ENCODE data around the gene ACOXL.

The ACOXL gene

GRCh38 chr2:110978148-110978547 lies 245.8 kb downstream of the ACOXL start:
- H3K4me3 ChIP-seq (ENCODE audit: low read depth, low read length), result no peak overlapping the region
- no peak for DNase-seq (ENCODE audit: low read depth)
- TF ChIP-seq CTCF (conservative IDR thresholded peaks at IDR 0.05; ENCODE audit: low read depth, low read length), result no peak

DNA sequence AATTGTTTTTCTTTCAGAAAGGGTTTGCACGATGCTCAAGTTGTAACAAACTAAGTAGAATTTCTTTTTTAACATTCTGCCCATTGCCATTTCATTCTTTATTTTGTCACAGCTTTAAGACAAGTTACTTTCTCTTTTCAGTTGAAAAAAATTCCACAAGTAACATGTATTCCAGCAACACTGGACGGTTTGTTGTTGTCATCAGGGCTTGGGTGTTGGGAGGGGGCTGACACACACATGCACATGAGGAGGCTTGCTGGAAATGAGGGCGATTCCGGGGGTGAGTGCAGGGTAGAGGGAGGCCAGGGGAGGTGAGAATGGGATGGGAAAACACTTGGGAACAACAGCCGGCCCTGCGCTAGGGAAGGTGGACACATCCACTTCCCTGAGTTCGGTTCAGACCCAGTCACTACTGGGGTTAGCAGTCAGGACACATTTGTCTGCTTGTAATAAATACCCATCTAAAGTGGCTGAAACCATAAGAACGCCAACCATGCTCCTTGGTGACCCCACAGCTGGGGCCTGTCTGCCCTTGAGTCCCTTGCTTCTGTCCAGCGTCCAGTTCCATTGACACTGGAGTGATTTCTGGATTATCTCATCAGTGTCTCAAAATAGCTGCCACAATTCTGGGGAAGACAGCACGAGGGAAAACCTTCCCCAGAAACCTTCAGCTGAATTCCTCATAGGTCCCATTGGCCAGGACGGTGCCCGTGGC lies 246.5 kb downstream of the ACOXL start:
- no peak for DNase-seq (ENCODE audit: low read depth)
- no peak overlapping the region for H3K4me3 ChIP-seq (ENCODE audit: low read depth, low read length)

DNA sequence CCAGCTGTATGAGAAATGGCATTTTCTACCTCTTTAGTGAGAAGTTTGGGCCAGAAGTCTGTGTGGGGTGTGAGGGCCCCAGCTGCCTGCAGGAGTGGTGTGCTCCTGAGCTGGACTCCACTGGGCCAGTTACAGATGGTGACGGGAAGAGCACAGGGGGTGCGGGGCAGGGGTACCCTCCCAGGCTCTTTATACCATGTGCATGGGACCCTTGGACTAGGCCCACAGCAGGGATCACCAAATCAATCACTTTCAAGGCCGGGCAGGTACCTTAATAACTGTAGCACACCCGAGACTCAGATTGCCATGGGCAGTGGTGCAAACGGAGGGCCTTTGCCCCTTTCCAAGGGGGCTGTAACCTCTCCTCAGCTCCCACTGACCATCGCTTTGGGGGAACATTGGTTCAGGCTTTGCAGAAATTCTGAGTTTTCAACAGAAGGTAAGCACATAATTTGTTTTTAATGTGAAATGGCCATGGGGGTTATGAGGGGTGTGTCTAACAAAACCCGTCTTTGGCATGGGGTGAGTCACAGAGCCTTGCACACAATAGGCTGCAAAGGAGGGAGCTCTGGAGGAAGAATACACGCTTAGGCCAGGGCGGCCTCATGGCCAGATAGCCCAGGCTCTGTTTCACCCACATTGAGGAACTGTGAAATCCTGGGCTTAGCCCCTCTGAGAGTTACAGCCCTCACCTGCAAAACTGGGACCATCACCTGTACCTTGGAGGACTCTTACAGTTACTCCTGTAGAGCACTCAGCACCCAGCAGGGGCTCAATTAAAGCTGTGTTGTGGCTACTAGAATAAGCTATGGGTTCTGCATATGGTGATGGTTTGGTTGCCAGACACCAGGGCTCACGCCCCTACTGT lies 247.3 kb downstream of the ACOXL start:
- no peak for DNase-seq (ENCODE audit: low read depth)
- no peak overlapping the region for H3K4me3 ChIP-seq (ENCODE audit: low read depth, low read length)
- no peak for TF ChIP-seq CTCF (conservative IDR thresholded peaks at IDR 0.05; ENCODE audit: low read depth, low read length)

More for the DNA sequence above, 246.5 kb downstream of the ACOXL start:
- TF ChIP-seq CTCF (conservative IDR thresholded peaks at IDR 0.05; ENCODE audit: low read depth, low read length), result no peak

- TF ChIP-seq CTCF (conservative IDR thresholded peaks at IDR 0.05; ENCODE audit: low read depth, low read length), result no peak
- H3K4me3 ChIP-seq (ENCODE audit: low read depth, low read length), result no peak overlapping the region
- no peak for DNase-seq (ENCODE audit: low read depth)
Observed at GRCh38 chr2:110980339-110981062, 248.1 kb downstream of the ACOXL start.

DNA sequence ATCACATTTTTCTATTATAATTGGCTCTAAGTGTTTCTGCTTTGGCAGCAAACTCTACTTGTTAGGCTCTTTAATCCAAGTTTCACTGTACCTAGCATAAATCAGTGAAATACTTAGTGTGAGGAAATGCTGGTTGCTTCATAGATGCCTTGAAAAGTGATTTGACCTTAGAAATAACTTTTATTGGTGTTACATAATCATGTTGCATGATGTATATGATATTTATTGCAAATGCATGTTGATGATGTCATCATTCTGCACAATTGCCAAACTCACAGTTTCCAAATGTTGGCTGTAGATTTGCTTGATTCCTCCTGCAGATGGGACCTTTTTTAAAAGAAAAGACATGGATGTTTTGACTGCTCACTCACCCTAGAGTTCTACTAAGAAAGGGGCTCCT lies 250.8 kb downstream of the ACOXL start:
- no peak for DNase-seq (ENCODE audit: low read depth)
- no peak for TF ChIP-seq CTCF (conservative IDR thresholded peaks at IDR 0.05; ENCODE audit: low read depth, low read length)
- H3K4me3 ChIP-seq (ENCODE audit: low read depth, low read length), result no peak overlapping the region

DNA sequence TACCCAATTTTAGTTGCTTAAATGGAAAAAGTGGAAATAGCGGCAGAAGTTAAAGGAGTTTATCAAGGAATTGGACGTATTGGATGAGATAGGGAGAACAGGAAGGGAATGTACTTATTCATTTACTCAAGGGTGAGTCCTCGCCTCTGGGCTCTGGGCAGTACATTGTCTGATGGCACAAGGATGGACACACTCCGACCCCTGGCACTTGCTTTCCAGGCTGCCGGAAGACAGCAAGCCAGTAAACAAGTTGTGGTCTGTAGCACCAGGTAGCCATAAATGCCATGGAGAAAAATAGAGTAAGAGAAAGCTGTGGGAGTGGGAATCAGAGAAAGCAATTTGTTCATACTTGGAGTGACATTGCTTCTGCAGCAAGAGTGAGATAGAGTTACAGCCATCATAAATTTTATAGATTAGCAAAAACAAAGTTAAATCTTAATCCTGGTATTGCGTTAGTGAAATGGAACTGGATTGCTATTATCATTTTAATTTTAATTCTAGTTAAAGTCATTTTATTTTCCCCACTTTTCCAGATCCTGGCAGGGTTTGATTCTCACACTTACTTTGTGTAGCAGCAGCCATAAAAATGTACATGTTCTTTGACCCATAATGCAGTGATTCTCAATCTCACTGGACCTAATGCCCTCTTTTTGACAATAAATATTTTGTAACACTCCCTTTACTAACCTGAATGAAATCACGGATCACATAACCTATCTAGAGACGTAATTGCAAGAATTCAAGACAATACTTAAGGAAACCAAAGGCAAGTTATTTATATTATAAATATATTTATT lies 252.5 kb downstream of the ACOXL start:
- TF ChIP-seq CTCF (conservative IDR thresholded peaks at IDR 0.05; ENCODE audit: low read depth, low read length), result no peak
- no peak overlapping the region for H3K4me3 ChIP-seq (ENCODE audit: low read depth, low read length)
- no peak for DNase-seq (ENCODE audit: low read depth)
